GM12873 (cell line): ENCODE measurements around the gene TIMP2.

ENCODE experiments used
- CTCF ChIP-seq: IDR thresholded peaks from 2 replicates; pipeline ENCODE4 v1.5.1; 2012; ENCODE audit warnings: low read depth, mild to moderate bottlenecking, moderate library complexity, low read length, control low read depth; ENCODE audit not compliant: insufficient read depth; ENCODE audit errors: missing control alignments

The TIMP2 gene

GRCh38 chr17:78875363-78876093, 49.7 kb downstream of the TIMP2 start:
- TF ChIP-seq CTCF, result no peak

- no peak for TF ChIP-seq CTCF
These were observed 51.5 kb downstream of the TIMP2 start for GRCh38 chr17:78873519-78874340.

- TF ChIP-seq CTCF, result no peak
These were observed 52.7 kb downstream of the TIMP2 start for GRCh38 chr17:78872486-78872885.

- TF ChIP-seq CTCF, result no peak
These were observed 54.6 kb downstream of the TIMP2 start for GRCh38 chr17:78870621-78871020.

- no peak for TF ChIP-seq CTCF
These were observed 56.8 kb downstream of the TIMP2 start for GRCh38 chr17:78868391-78868790.

- TF ChIP-seq CTCF, result peak; percentile 95
These were observed 59.4 kb downstream of the TIMP2 start for GRCh38 chr17:78865682-78866390.

GRCh38 chr17:78864117-78864516, 61.1 kb downstream of the TIMP2 start:
- no peak for TF ChIP-seq CTCF
